CD14-positive monocyte (primary cell): ENCODE results near the gene KCTD13. TPM values are rescaled to one million over a fixed set of nuclear protein-coding genes. Genes with fewer than 3 reads are reported as not detected.
"Not testable (repeated sequence)": the region's sequence is repeated elsewhere in the genome, so short reads cannot be mapped to it uniquely, and the experiment has no call there.

Experiments
- DNase-seq, 3 donors: peaks; one replicate each; pipeline ENCODE4 v3.0.0-alpha.2; 2011 to 2022
- H2AFZ ChIP-seq: 2 replicates; pipeline ENCODE4 v1.6.0; 2012; ENCODE audit warnings: mild to moderate bottlenecking, low read depth, low read length, inconsistent platforms; ENCODE audit not compliant: insufficient read depth, poor library complexity, severe bottlenecking
- H3K27ac ChIP-seq, 2 donors: 1 replicate in 1 of 2; 2 replicates in 1 of 2; pipeline ENCODE4 v1.5.1; 2012 to 2013; ENCODE audit warnings: low read length in 2 of 2, control low read depth in 1 of 2, inconsistent platforms in 1 of 2, low read depth in 1 of 2, mild to moderate bottlenecking in 1 of 2
- H3K27me3 ChIP-seq, 2 donors: one replicate each; pipeline versions ENCODE4 v1.6.0 to v1.6.1; 2011 to 2013; ENCODE audit warnings: low read length in 2 of 2; ENCODE audit not compliant: control insufficient read depth in 2 of 2, insufficient read depth in 2 of 2
- H3K36me3 ChIP-seq, 2 donors: replicated peaks in 1 of 2; 1 replicate in 1 of 2; 2 replicates in 1 of 2; pipeline versions ENCODE4 v1.5.1 to v1.6.1; 2012 to 2013; ENCODE audit warnings: low read length in 2 of 2, control low read depth in 1 of 2, inconsistent platforms in 1 of 2, mild to moderate bottlenecking in 1 of 2; ENCODE audit not compliant: insufficient read depth in 2 of 2, control insufficient read depth in 1 of 2
- H3K4me1 ChIP-seq, 2 donors: 1 replicate in 1 of 2; 2 replicates in 1 of 2; pipeline versions ENCODE4 v1.5.1 to v1.6.1; 2012 to 2013; ENCODE audit warnings: low read length in 2 of 2, control low read depth in 1 of 2, inconsistent platforms in 1 of 2, mild to moderate bottlenecking in 1 of 2, moderate library complexity in 1 of 2; ENCODE audit not compliant: insufficient read depth in 2 of 2, control insufficient read depth in 1 of 2
- H3K4me2 ChIP-seq: replicated peaks from 2 replicates; pipeline ENCODE3; 2012; ENCODE audit warnings: low read length, moderate library complexity, mild to moderate bottlenecking; ENCODE audit not compliant: poor library complexity, severe bottlenecking; ENCODE audit errors: extremely low read depth
- H3K4me3 ChIP-seq, 3 experiments: fragments of 200-600 bp in 1 of 3; sonication (generic) in 1 of 3; replicated peaks in 1 of 3; 1 replicate in 2 of 3; 2 replicates in 1 of 3; pipeline ENCODE4 v1.5.1; 2011 to 2013; ENCODE audit warnings: low read length in 3 of 3, mild to moderate bottlenecking in 3 of 3, control low read depth in 2 of 3, low read depth in 2 of 3, inconsistent platforms in 1 of 3, moderate library complexity in 1 of 3
- H3K79me2 ChIP-seq: 2 replicates; pipeline ENCODE4 v1.6.0; 2012; ENCODE audit warnings: mild to moderate bottlenecking, control low read depth, inconsistent platforms, low read length, moderate library complexity; ENCODE audit not compliant: insufficient read depth
- H3K9ac ChIP-seq: 2 replicates; pipeline ENCODE4 v1.6.0; 2017; ENCODE audit warnings: low read length, mild to moderate bottlenecking; ENCODE audit not compliant: insufficient read depth, poor library complexity, severe bottlenecking
- H3K9me3 ChIP-seq, 2 donors: replicated peaks in 1 of 2; 1 replicate in 1 of 2; 2 replicates in 1 of 2; pipeline versions ENCODE4 v1.5.1 to v1.6.1; 2012 to 2013; ENCODE audit warnings: low read length in 2 of 2, control low read depth in 1 of 2; ENCODE audit not compliant: control insufficient read depth in 1 of 2, insufficient read depth in 1 of 2
- H4K20me1 ChIP-seq: 2 replicates; pipeline ENCODE4 v1.6.0; 2012; ENCODE audit warnings: mild to moderate bottlenecking, low read length, control low read depth, moderate library complexity; ENCODE audit not compliant: insufficient read depth
- H3K27ac Mint-ChIP-seq, 7 donors: one replicate each; pipeline ENCODE4 v1.8.0; 2020; ENCODE audit warnings: mild to moderate bottlenecking in 7 of 7, mixed read lengths in 7 of 7, moderate library complexity in 6 of 7, inconsistent platforms in 2 of 7
- H3K27me3 Mint-ChIP-seq, 3 donors: one replicate each; pipeline ENCODE4 v1.8.0; 2021 to 2022; ENCODE audit warnings: low read depth in 3 of 3, mild to moderate bottlenecking in 3 of 3, mixed read lengths in 3 of 3, moderate library complexity in 3 of 3, inconsistent platforms in 1 of 3
- H3K36me3 Mint-ChIP-seq, 2 donors: one replicate each; pipeline ENCODE4 v1.8.0; 2020; ENCODE audit warnings: mixed read lengths in 2 of 2, inconsistent platforms in 1 of 2, mild to moderate bottlenecking in 1 of 2
- H3K4me1 Mint-ChIP-seq: one replicate; pipeline ENCODE4 v1.8.0; 2020; ENCODE audit warnings: mild to moderate bottlenecking, mixed read lengths
- H3K4me3 Mint-ChIP-seq, 2 donors: one replicate each; pipeline ENCODE4 v1.8.0; 2020; ENCODE audit warnings: mild to moderate bottlenecking in 2 of 2, mixed read lengths in 2 of 2, moderate library complexity in 1 of 2
- H3K9me3 Mint-ChIP-seq, 7 donors: one replicate each; pipeline ENCODE4 v1.8.0; 2020 to 2022; ENCODE audit warnings: mixed read lengths in 7 of 7, mild to moderate bottlenecking in 6 of 7, moderate library complexity in 6 of 7, inconsistent platforms in 2 of 7
- WGBS: methylation state at CpG from one replicate; pipeline ENCODE4 v1.1.5; 2013; ENCODE audit warnings: missing lambda C conversion rate; ENCODE audit not compliant: insufficient coverage; 5-methylcytosine and 5-hydroxymethylcytosine counted together
- intact Hi-C, 2 donors: fragments of 100-400 bp; cut with micrococcal nuclease; formaldehyde crosslinking; loops; one replicate each; pipeline versions ENCODE4 v1.15.0 to v1.15.1; 2023
- polyA plus RNA-seq, 3 donors: library from polyadenylated mRNA; depleted of rRNA in 1 of 3; unstranded in 2 of 3; stranded (reverse) in 1 of 3; fragments of 300-500 nt in 2 of 3; fragments of >200 nt in 1 of 3; fragmentation: Illumina TruSeq in 2 of 3; gene quantifications; 1 replicate in 2 of 3; 2 replicates in 1 of 3; pipeline ENCODE4 v1.2.3, GENCODE V29; 2012 to 2021
- TF ChIP-seq, protein P1 (sequence below): fragments of 200-600 bp; IDR thresholded peaks from one replicate; pipeline ENCODE4 v1.8.0; 2022; ENCODE audit warnings: antibody characterized with exemption, mild to moderate bottlenecking

Gene KCTD13
- polyA plus RNA-seq, 3 donors = 4.0 to 36.6 (median 4.7) TPM

DNA sequence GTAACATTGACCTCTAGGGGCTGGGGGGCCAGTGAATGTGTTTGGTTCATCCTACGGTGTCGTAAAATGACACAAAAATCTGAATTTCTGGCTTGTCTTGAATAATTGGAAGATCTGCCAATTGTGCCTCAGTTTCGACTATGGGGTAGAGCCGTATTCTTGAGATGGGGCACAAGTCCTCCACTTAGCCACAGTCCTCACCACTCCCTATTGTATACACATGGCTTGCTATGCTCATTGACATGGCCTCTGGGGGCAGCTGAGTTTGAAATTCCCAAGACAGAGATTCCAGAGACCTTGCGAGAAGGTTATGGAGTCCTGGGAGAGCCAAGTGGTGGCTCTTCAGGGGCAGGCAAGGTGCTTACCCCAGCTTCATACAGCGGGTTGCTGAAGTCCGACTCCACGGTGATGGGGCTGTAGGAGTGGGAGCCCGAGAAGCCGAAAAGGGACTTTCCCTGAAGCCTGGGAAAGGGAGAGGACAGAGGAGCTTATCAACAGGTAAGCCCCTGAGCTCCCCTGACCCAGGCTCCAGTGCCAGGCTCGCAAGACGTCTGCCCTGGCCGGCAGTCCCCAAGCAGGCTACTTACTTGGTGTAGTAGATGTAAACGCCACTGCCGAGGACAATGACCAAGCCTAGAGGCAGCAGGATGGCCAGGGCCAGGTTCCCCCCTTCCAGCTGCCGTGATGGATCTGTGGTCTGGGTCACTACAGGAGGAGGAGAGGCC lies 54.0 kb downstream of the KCTD13 start:
- Histone ChIP-seq H3K36me3 (no peaks in the 10 kb centered on the region), H3K9ac (no peak overlapping the region), H3K4me3 (no peak overlapping the region), H3K27ac (no peak overlapping the region), H4K20me1 (no peaks in the 10 kb centered on the region), H3K4me2 (no peak overlapping the region), H3K27me3 (peaks cover 3 to 19% of the 10 kb centered on the region in 2 donors), H3K79me2 (no peaks in the 10 kb centered on the region), H2AFZ (no peak overlapping the region), H3K4me1 (peaks cover 9 to 10% of the 10 kb centered on the region in 2 donors), H3K9me3 (no peaks in the 10 kb centered on the region)
- Mint-ChIP-seq H3K27me3 (peaks cover 20 to 30% (median 29%) of the 10 kb centered on the region in 3 donors), H3K27ac (no peak overlapping the region), H3K36me3 (no peaks in the 10 kb centered on the region), H3K4me1 (peaks cover 9% of the 10 kb centered on the region), H3K4me3 (no peak overlapping the region), H3K9me3 (peaks cover 0 to 14% (median 4%) of the 10 kb centered on the region in 7 donors)
- TF ChIP-seq, protein P1, sequence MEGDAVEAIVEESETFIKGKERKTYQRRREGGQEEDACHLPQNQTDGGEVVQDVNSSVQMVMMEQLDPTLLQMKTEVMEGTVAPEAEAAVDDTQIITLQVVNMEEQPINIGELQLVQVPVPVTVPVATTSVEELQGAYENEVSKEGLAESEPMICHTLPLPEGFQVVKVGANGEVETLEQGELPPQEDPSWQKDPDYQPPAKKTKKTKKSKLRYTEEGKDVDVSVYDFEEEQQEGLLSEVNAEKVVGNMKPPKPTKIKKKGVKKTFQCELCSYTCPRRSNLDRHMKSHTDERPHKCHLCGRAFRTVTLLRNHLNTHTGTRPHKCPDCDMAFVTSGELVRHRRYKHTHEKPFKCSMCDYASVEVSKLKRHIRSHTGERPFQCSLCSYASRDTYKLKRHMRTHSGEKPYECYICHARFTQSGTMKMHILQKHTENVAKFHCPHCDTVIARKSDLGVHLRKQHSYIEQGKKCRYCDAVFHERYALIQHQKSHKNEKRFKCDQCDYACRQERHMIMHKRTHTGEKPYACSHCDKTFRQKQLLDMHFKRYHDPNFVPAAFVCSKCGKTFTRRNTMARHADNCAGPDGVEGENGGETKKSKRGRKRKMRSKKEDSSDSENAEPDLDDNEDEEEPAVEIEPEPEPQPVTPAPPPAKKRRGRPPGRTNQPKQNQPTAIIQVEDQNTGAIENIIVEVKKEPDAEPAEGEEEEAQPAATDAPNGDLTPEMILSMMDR = no peak
- 97% methylated on average over 10 of the region's 16 CpGs for WGBS
- intact Hi-C loops = no loop called here
- DNase-seq = no peak

DNA sequence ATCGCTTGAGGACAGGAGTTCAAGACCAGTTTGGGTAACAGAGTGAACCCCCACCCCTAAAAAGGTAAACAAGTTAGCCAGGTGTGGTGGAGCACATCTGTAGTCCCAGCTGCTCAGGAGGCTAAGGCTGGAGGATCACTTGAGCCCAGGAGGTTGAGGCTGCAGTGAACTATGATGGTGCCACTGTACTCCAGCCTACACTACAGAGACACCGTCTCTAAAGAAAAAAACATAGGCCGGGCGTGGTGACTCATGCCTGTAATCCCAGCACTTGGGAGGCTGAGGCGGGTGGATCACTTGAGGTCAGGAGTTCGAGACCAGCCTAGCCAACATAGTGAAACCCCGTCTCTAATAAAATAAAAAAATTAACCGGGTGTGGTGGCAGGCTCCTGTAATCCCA lies 57.0 kb downstream of the KCTD13 start:
- H3K36me3 Mint-ChIP-seq, DNase-seq, H3K4me2 ChIP-seq, H3K4me3 ChIP-seq, H3K9me3 Mint-ChIP-seq, H3K4me1 Mint-ChIP-seq, H3K79me2 ChIP-seq, H3K27ac Mint-ChIP-seq, H3K9ac ChIP-seq, H3K9me3 ChIP-seq, H3K4me1 ChIP-seq, H3K36me3 ChIP-seq, H3K27me3 ChIP-seq, H3K27ac ChIP-seq, H4K20me1 ChIP-seq, H2AFZ ChIP-seq, H3K4me3 Mint-ChIP-seq: not testable (repeated sequence)
- WGBS = 95% methylated on average over 4 of the region's 8 CpGs
- intact Hi-C loops = loop anchor here in 1 of 2 donors (10.0 kb wide), 2 partner anchors 56 to 106 kb away; partner anchors contain the start of genes KCTD13 and TAOK2
- peaks cover 2 to 16% (median 7%) of the 10 kb centered on the region in 3 donors for H3K27me3 Mint-ChIP-seq
